Measurements from ENCODE around the gene GALNT16. TPM values are rescaled to one million over a fixed set of nuclear protein-coding genes. Genes with fewer than 3 reads are reported as not detected.

Gene GALNT16
- polyA plus RNA-seq, 1 donor (not counting 4 experiments of a cell fraction or from before 2014, with no cell fraction given), result not detected

GRCh38 chr14:69224946-69225345, 35.0 kb upstream of the GALNT16 start:
- H3K79me2 ChIP-seq (ENCODE audit: control insufficient read depth, insufficient read depth, low read length), result no peaks in the 10 kb centered on the region
- H3K4me2 ChIP-seq (ENCODE audit: control insufficient read depth, extremely low read depth, insufficient read depth, low read depth, low read length), result no peak overlapping the region
- no peaks in the 10 kb centered on the region for H3K27me3 ChIP-seq (ENCODE audit: control insufficient read depth, extremely low read depth, insufficient read depth, low read length)
- H3K9me1 ChIP-seq (ENCODE audit: control insufficient read depth, extremely low read depth, insufficient read depth, low read length), result no peaks in the 10 kb centered on the region
- H4K20me1 ChIP-seq (ENCODE audit: control insufficient read depth, extremely low read depth, insufficient read depth, low read length), result no peaks in the 10 kb centered on the region
- no peak overlapping the region for H3K9ac ChIP-seq (ENCODE audit: control insufficient read depth, extremely low read depth, insufficient read depth, low read length)
- no peak for TF ChIP-seq EZH2 (IDR thresholded peaks at IDR 0.05; ENCODE audit: low read length)
- no peak for TF ChIP-seq CTCF (optimal IDR thresholded peaks at IDR 0.05 in 1 of 3, IDR thresholded peaks at IDR 0.05 in 1 of 3, conservative IDR thresholded peaks at IDR 0.05 in 1 of 3; ENCODE audit: extremely low read depth in 1 of 3, insufficient read depth in 2 of 3, low read length in 3 of 3)
- dilution Hi-C loops (cut with MboI; ENCODE audit: extremely low pct_ligation_motif_present, low sequenced_read_pairs), result no loop called here
- FAIRE-seq (no peak), DNase-seq (ENCODE audit: low read depth, low spot score) (no peak)
- no peak overlapping the region for H2AFZ ChIP-seq (ENCODE audit: control insufficient read depth, low read length)
- no peak overlapping the region for H3K4me3 ChIP-seq (ENCODE audit: control insufficient read depth in 2 of 3, extremely low read depth in 1 of 3, insufficient read depth in 2 of 3, low read depth in 1 of 3, low read length in 3 of 3)
- no peaks in the 10 kb centered on the region for H3K4me1 ChIP-seq (ENCODE audit: control insufficient read depth, extremely low read depth, insufficient read depth, low read length)
- peaks cover 2 to 3% of the 10 kb centered on the region in 2 experiments for H3K36me3 ChIP-seq (ENCODE audit: control insufficient read depth in 2 of 2, extremely low read depth in 1 of 2, insufficient read depth in 2 of 2, low read length in 2 of 2)
- H3K27ac ChIP-seq (ENCODE audit: control insufficient read depth, insufficient read depth, low read length), result no peak overlapping the region
- no peaks in the 10 kb centered on the region for H3K9me3 ChIP-seq (ENCODE audit: control insufficient read depth, low read depth, low read length)

- Histone ChIP-seq H3K36me3 (ENCODE audit: control insufficient read depth in 2 of 2, extremely low read depth in 1 of 2, insufficient read depth in 2 of 2, low read length in 2 of 2) (peaks cover 2 to 3% of the 10 kb centered on the region in 2 experiments), H3K4me2 (ENCODE audit: control insufficient read depth, extremely low read depth, insufficient read depth, low read depth, low read length) (no peak overlapping the region), H3K4me3 (ENCODE audit: control insufficient read depth in 2 of 3, extremely low read depth in 1 of 3, insufficient read depth in 2 of 3, low read depth in 1 of 3, low read length in 3 of 3) (no peak overlapping the region), H3K4me1 (ENCODE audit: control insufficient read depth, extremely low read depth, insufficient read depth, low read length) (no peaks in the 10 kb centered on the region), H3K27me3 (ENCODE audit: control insufficient read depth, extremely low read depth, insufficient read depth, low read length) (no peaks in the 10 kb centered on the region), H3K27ac (ENCODE audit: control insufficient read depth, insufficient read depth, low read length) (no peak overlapping the region), H2AFZ (ENCODE audit: control insufficient read depth, low read length) (no peak overlapping the region), H3K79me2 (ENCODE audit: control insufficient read depth, insufficient read depth, low read length) (no peaks in the 10 kb centered on the region), H3K9me3 (ENCODE audit: control insufficient read depth, low read depth, low read length) (no peaks in the 10 kb centered on the region), H3K9ac (ENCODE audit: control insufficient read depth, extremely low read depth, insufficient read depth, low read length) (no peak overlapping the region), H4K20me1 (ENCODE audit: control insufficient read depth, extremely low read depth, insufficient read depth, low read length) (no peaks in the 10 kb centered on the region), H3K9me1 (ENCODE audit: control insufficient read depth, extremely low read depth, insufficient read depth, low read length) (no peaks in the 10 kb centered on the region)
- dilution Hi-C loops (cut with MboI; ENCODE audit: extremely low pct_ligation_motif_present, low sequenced_read_pairs), result no loop called here
- TF ChIP-seq EZH2 (IDR thresholded peaks at IDR 0.05; ENCODE audit: low read length) (no peak), CTCF (optimal IDR thresholded peaks at IDR 0.05 in 1 of 3, IDR thresholded peaks at IDR 0.05 in 1 of 3, conservative IDR thresholded peaks at IDR 0.05 in 1 of 3; ENCODE audit: extremely low read depth in 1 of 3, insufficient read depth in 2 of 3, low read length in 3 of 3) (no peak)
- DNase-seq (ENCODE audit: low read depth, low spot score), result no peak
- FAIRE-seq, result no peak
Measured at GRCh38 chr14:69226178-69226577, 33.8 kb upstream of the GALNT16 start.
